ENCODE measurements around the gene ACTR6.

- no peak for TF ChIP-seq CTCF (IDR thresholded peaks at IDR 0.05)
- no peak for TF ChIP-seq POLR2A (IDR thresholded peaks at IDR 0.05)
Measured at GRCh38 chr12:100189636-100190394, 10.8 kb upstream of the ACTR6 start.
